ENCODE results near the gene ALPG. TPM values are rescaled to one million over a fixed set of nuclear protein-coding genes. Genes with fewer than 3 reads are reported as not detected.

Gene ALPG
- total RNA-seq, 4 donors from 2014 or later: not detected

GRCh38 chr2:232458051-232458660, 51.5 kb downstream of the ALPG start:
- Histone ChIP-seq H3K27me3 (peaks cover 0 to 89% (median 0%) of the 10 kb centered on the region in 4 donors), H3K36me3 (no peaks in the 10 kb centered on the region), H3K4me3 (no peak overlapping the region), H3K27ac (no peak overlapping the region), H3K9me3 (no peaks in the 10 kb centered on the region), H3K4me1 (no peaks in the 10 kb centered on the region)
- WGBS, 2 donors: 72 to 78% methylated on average over 3 to 7 of the region's 25 CpGs
- intact Hi-C loops (cut with DNase I): no loop called here
- no peak for TF ChIP-seq CTCF (IDR thresholded peaks at IDR 0.05)
- TF ChIP-seq POLR2A (IDR thresholded peaks at IDR 0.05): no peak
- DNase-seq: no peak

GRCh38 chr2:232458661-232459418, 52.2 kb downstream of the ALPG start:
- Histone ChIP-seq H3K36me3 (no peaks in the 10 kb centered on the region), H3K4me1 (no peaks in the 10 kb centered on the region), H3K4me3 (no peak overlapping the region), H3K27ac (no peak overlapping the region), H3K27me3 (peaks cover 0 to 90% (median 0%) of the 10 kb centered on the region in 4 donors), H3K9me3 (no peaks in the 10 kb centered on the region)
- WGBS, 2 donors: 65 to 68% methylated on average over 16 to 24 of the region's 56 CpGs
- intact Hi-C loops (cut with DNase I): no loop called here
- no peak for DNase-seq
- no peak for TF ChIP-seq CTCF (IDR thresholded peaks at IDR 0.05)

GRCh38 chr2:232459419-232460035, 52.9 kb downstream of the ALPG start:
- no peaks in the 10 kb centered on the region for H3K36me3 ChIP-seq
- no peak overlapping the region for H3K4me3 ChIP-seq
- H3K27me3 ChIP-seq: peaks cover 0 to 94% (median 0%) of the 10 kb centered on the region in 4 donors
- H3K27ac ChIP-seq: no peak overlapping the region
- H3K9me3 ChIP-seq: no peaks in the 10 kb centered on the region
- WGBS, 2 donors: 90% methylated on average over 2 of the region's 11 CpGs; no CpG with 5 or more reads in 1 of the 2 donors
- TF ChIP-seq CTCF (IDR thresholded peaks at IDR 0.05) (no peak), POLR2A (IDR thresholded peaks at IDR 0.05) (no peak)
- intact Hi-C loops (cut with DNase I): no loop called here
- H3K4me1 ChIP-seq: no peaks in the 10 kb centered on the region
- no peak for DNase-seq

- Histone ChIP-seq H3K27ac (no peak overlapping the region), H3K9me3 (no peaks in the 10 kb centered on the region), H3K36me3 (no peaks in the 10 kb centered on the region), H3K4me3 (no peak overlapping the region), H3K27me3 (peaks cover 0 to 88% (median 0%) of the 10 kb centered on the region in 4 donors), H3K4me1 (no peaks in the 10 kb centered on the region)
- intact Hi-C loops (cut with DNase I): no loop called here
- TF ChIP-seq POLR2A (IDR thresholded peaks at IDR 0.05) (no peak), CTCF (IDR thresholded peaks at IDR 0.05) (no peak)
- no peak for DNase-seq
- 45 to 82% methylated on average over 1 to 2 of the region's 2 CpGs for WGBS, 2 donors
Measured at GRCh38 chr2:232460171-232460570, 53.5 kb downstream of the ALPG start.

Small RNAs within 50 kb of the gene (small RNA-seq; reads per million reads assigned to genes)
- gene AC068134.4: 0 reads per million in 4 donors

Other genes with a start within 250 kb of the ALPG start
- not detected for gene ALPP, start 28.1 kb upstream of the ALPG start, total RNA-seq
- gene ALPI, start 49.3 kb downstream of the ALPG start, total RNA-seq: not detected
- gene ECEL1, start 81.0 kb downstream of the ALPG start, total RNA-seq: under 1 TPM in 1 of 4 donors, not detected in 3; 0.19 TPM
- gene PRSS56, start 113.5 kb downstream of the ALPG start, total RNA-seq: not detected
- gene CHRND, start 119.3 kb downstream of the ALPG start, total RNA-seq: not detected
- gene CHRNG, start 132.8 kb downstream of the ALPG start, total RNA-seq: not detected
- 1 to 10 TPM; 1.2 to 7.1 (median 3.2) TPM for gene TIGD1, start 143.7 kb downstream of the ALPG start, total RNA-seq
- 10 to 100 TPM; 34.7 to 81.3 (median 58.0) TPM for gene EIF4E2, start 143.8 kb downstream of the ALPG start, total RNA-seq
- gene EFHD1, start 226.8 kb downstream of the ALPG start, total RNA-seq: 10 to 100 TPM in 1 of 4 donors, 1 to 10 TPM in 2, under 1 TPM in 1; 0.30 to 10.1 (median 2.3) TPM